Caco-2 (cell line): ENCODE data around the gene TPD52L1. TPM values are rescaled to one million over a fixed set of nuclear protein-coding genes. Genes with fewer than 3 reads are reported as not detected.

Experiments used
- BruUV-seq: library from RNA; stranded (reverse); fragments of 400-500 nt; replicated peaks from 2 replicates; lab custom pipeline; 2021; lab: Mats Ljungman, UMichigan
- CTCF ChIA-PET: fragments of 300-600 bp; sonication (Branson Sonifier 250); formaldehyde crosslinking; loops from one replicate; lab custom pipeline; 2022; ENCODE audit warnings: antibody characterized with exemption; lab: Charles Lee
- POLR2A ChIA-PET: fragments of 300-600 bp; sonication (Branson Sonifier 250); formaldehyde crosslinking; loops from one replicate; lab custom pipeline; 2022; ENCODE audit warnings: antibody characterized with exemption; lab: Charles Lee
- DNase-seq, 2 experiments: peaks; one replicate each; pipeline versions ENCODE4 v3.0.0 to v3.0.0-alpha.2; 2020 to 2022
- H3K27me3 ChIP-seq: replicated peaks from 2 replicates; pipeline ENCODE4 v1.6.0; 2011; ENCODE audit warnings: low read length; ENCODE audit not compliant: control insufficient read depth, insufficient read depth
- H3K36me3 ChIP-seq: 2 replicates; pipeline ENCODE4 v1.5.1; 2011; ENCODE audit warnings: low read length; ENCODE audit not compliant: control insufficient read depth, insufficient read depth
- H3K4me1 ChIP-seq: fragments of 250-450 bp; sonication (Bioruptor Pico); 2 replicates; pipeline ENCODE4 v1.5.1; 2020; ENCODE audit warnings: mild to moderate bottlenecking
- H3K4me3 ChIP-seq: 2 replicates; pipeline ENCODE4 v1.5.1; 2011; ENCODE audit warnings: low read depth, mild to moderate bottlenecking, control low read depth, low read length
- H3K9me3 ChIP-seq: fragments of 250-450 bp; sonication (Bioruptor Pico); 2 replicates; pipeline ENCODE4 v1.5.1; 2020; ENCODE audit warnings: mild to moderate bottlenecking, moderate library complexity
- H3K27ac Mint-ChIP-seq: one replicate; pipeline ENCODE4 v1.8.0; 2022; ENCODE audit warnings: mixed read lengths; ENCODE audit not compliant: unreplicated experiment
- H3K27me3 Mint-ChIP-seq: one replicate; pipeline ENCODE4 v1.8.0; 2022; ENCODE audit warnings: mixed read lengths; ENCODE audit not compliant: insufficient read depth, unreplicated experiment
- H3K36me3 Mint-ChIP-seq: one replicate; pipeline ENCODE4 v1.8.0; 2022; ENCODE audit warnings: mild to moderate bottlenecking, mixed read lengths; ENCODE audit not compliant: insufficient read depth, unreplicated experiment
- H3K4me1 Mint-ChIP-seq: one replicate; pipeline ENCODE4 v1.8.0; 2022; ENCODE audit warnings: low read depth, mixed read lengths; ENCODE audit not compliant: unreplicated experiment
- H3K4me3 Mint-ChIP-seq: one replicate; pipeline ENCODE4 v1.8.0; 2022; ENCODE audit warnings: mild to moderate bottlenecking, moderate library complexity, mixed read lengths; ENCODE audit not compliant: unreplicated experiment
- H3K9me3 Mint-ChIP-seq: one replicate; pipeline ENCODE4 v1.8.0; 2022; ENCODE audit warnings: mixed read lengths; ENCODE audit not compliant: unreplicated experiment
- CTCF ChIP-seq, 2 experiments: fragments of 200-600 bp in 1 of 2; IDR thresholded peaks; 1 replicate in 1 of 2; 2 replicates in 1 of 2; pipeline versions ENCODE4 v1.5.1 to v1.8.0; 2011 to 2022; ENCODE audit warnings: antibody characterized with exemption in 1 of 2, control low read depth in 1 of 2, inconsistent platforms in 1 of 2, low read depth in 1 of 2, low read length in 1 of 2, mild to moderate bottlenecking in 1 of 2, moderate library complexity in 1 of 2; ENCODE audit not compliant: insufficient read depth in 1 of 2, severe bottlenecking in 1 of 2, unreplicated experiment in 1 of 2
- intact Hi-C: fragments of 100-400 bp; cut with micrococcal nuclease; formaldehyde crosslinking; loops from one replicate; pipeline ENCODE4 v1.10.0; 2022; ENCODE audit not compliant: unreplicated experiment
- total RNA-seq: library from RNA; stranded (reverse); gene quantifications from 2 replicates; pipeline ENCODE4 v1.2.3, GENCODE V29; 2022

TPD52L1 gene
- total RNA-seq, 1 experiment from 2014 or later = 83.9 TPM

- intact Hi-C loops = no loop called here
- Histone ChIP-seq H3K4me3 (no peak overlapping the region), H3K4me1 (0 out of 2 replicates have a peak, but pooled peaks cover 4% of the 10 kb centered on the region), H3K9me3 (peaks cover 10% of the 10 kb centered on the region; the same call in 1 of the 2 replicates), H3K27me3 (no peaks in the 10 kb centered on the region), H3K36me3 (no peaks in the 10 kb centered on the region)
- no peaks in the 10 kb centered on the region for H3K27me3 Mint-ChIP-seq
- TF ChIP-seq CTCF (IDR thresholded peaks at IDR 0.05; ENCODE audit: insufficient read depth in 1 of 2, low read depth in 1 of 2, low read length in 1 of 2, severe bottlenecking in 1 of 2, unreplicated experiment in 1 of 2) = no peak
- CTCF ChIA-PET = no interaction called here
- no peak overlapping the region for H3K4me3 Mint-ChIP-seq
- DNase-seq = no peak
- H3K9me3 Mint-ChIP-seq = peaks cover 12% of the 10 kb centered on the region
- no peaks in the 10 kb centered on the region for H3K4me1 Mint-ChIP-seq
- no peak overlapping the region for H3K27ac Mint-ChIP-seq
- peaks cover 3% of the 10 kb centered on the region for H3K36me3 Mint-ChIP-seq
- POLR2A ChIA-PET = no interaction called here
- BruUV-seq = no TSS peak
Observed at GRCh38 chr6:125245109-125245508, 91.5 kb downstream of the TPD52L1 start.

GRCh38 chr6:125245523-125246264, 92.1 kb downstream of the TPD52L1 start:
- Histone ChIP-seq H3K4me3 (no peak overlapping the region), H3K9me3 (peaks cover 7% of the 10 kb centered on the region; the same call in 1 of the 2 replicates), H3K36me3 (no peaks in the 10 kb centered on the region), H3K27me3 (no peaks in the 10 kb centered on the region), H3K4me1 (0 out of 2 replicates have a peak, but pooled peaks cover 4% of the 10 kb centered on the region)
- Mint-ChIP-seq H3K27me3 (no peaks in the 10 kb centered on the region), H3K4me1 (no peaks in the 10 kb centered on the region), H3K36me3 (peaks cover 6% of the 10 kb centered on the region), H3K27ac (no peak overlapping the region), H3K4me3 (no peak overlapping the region), H3K9me3 (peaks cover 11% of the 10 kb centered on the region)
- ChIA-PET POLR2A (no interaction called here), CTCF (no interaction called here)
- intact Hi-C loops = no loop called here
- BruUV-seq = no TSS peak
- no peak for TF ChIP-seq CTCF (IDR thresholded peaks at IDR 0.05; ENCODE audit: insufficient read depth in 1 of 2, low read depth in 1 of 2, low read length in 1 of 2, severe bottlenecking in 1 of 2, unreplicated experiment in 1 of 2)
- DNase-seq = no peak

- ChIA-PET CTCF (no interaction called here), POLR2A (no interaction called here)
- no peak for DNase-seq
- no peak overlapping the region for H3K4me3 ChIP-seq
- no peaks in the 10 kb centered on the region for H3K4me1 Mint-ChIP-seq
- peaks cover 6% of the 10 kb centered on the region; the same call in 1 of the 2 replicates for H3K9me3 ChIP-seq
- H3K27ac Mint-ChIP-seq = no peak overlapping the region
- peaks cover 3% of the 10 kb centered on the region for H3K9me3 Mint-ChIP-seq
- no TSS peak for BruUV-seq
- TF ChIP-seq CTCF (IDR thresholded peaks at IDR 0.05; ENCODE audit: insufficient read depth in 1 of 2, low read depth in 1 of 2, low read length in 1 of 2, severe bottlenecking in 1 of 2, unreplicated experiment in 1 of 2) = no peak
- H3K27me3 Mint-ChIP-seq = no peaks in the 10 kb centered on the region
- no peak overlapping the region for H3K4me3 Mint-ChIP-seq
- H3K4me1 ChIP-seq = 0 out of 2 replicates have a peak, but pooled peaks cover 4% of the 10 kb centered on the region
- peaks cover 6% of the 10 kb centered on the region for H3K36me3 Mint-ChIP-seq
- H3K27me3 ChIP-seq = no peaks in the 10 kb centered on the region
- intact Hi-C loops = no loop called here
- no peaks in the 10 kb centered on the region for H3K36me3 ChIP-seq
Observed at GRCh38 chr6:125246566-125246965, 93.0 kb downstream of the TPD52L1 start.
